Eye (tissue), 1 donor: ENCODE results near the gene PRKACB.
"Not testable (repeated sequence)": the region's sequence is repeated elsewhere in the genome, so short reads cannot be mapped to it uniquely, and the experiment has no call there.

Experiments
- DNase-seq: peaks from one replicate; pipeline ENCODE4 v3.0.0-alpha.2; 2015

Gene PRKACB

GRCh38 chr1:84271441-84272151 is 127.5 kb downstream of the PRKACB start:
- DNase-seq: peak; percentile 12

- DNase-seq: no peak
Measured at GRCh38 chr1:84272401-84272800, 128.3 kb downstream of the PRKACB start.

- DNase-seq: no peak
Measured at GRCh38 chr1:84277343-84278059, 133.4 kb downstream of the PRKACB start.

- DNase-seq: no peak
Measured at GRCh38 chr1:84278905-84279304, 134.8 kb downstream of the PRKACB start.

- no peak for DNase-seq
Measured at GRCh38 chr1:84280912-84281311, 136.8 kb downstream of the PRKACB start.

- DNase-seq: no peak
Measured at GRCh38 chr1:84282780-84283333, 138.8 kb downstream of the PRKACB start.

GRCh38 chr1:84283381-84283780 is 139.3 kb downstream of the PRKACB start:
- DNase-seq: no peak

- no peak for DNase-seq
Measured at GRCh38 chr1:84286071-84286470, 142.0 kb downstream of the PRKACB start.

GRCh38 chr1:84287389-84287788 is 143.3 kb downstream of the PRKACB start:
- not testable (repeated sequence) for DNase-seq
